Gastroesophageal sphincter (tissue), 4 donors: ENCODE measurements around the gene DHX57. TPM values are rescaled to one million over a fixed set of nuclear protein-coding genes. Genes with fewer than 3 reads are reported as not detected.
"Not testable (repeated sequence)": the region's sequence is repeated elsewhere in the genome, so short reads cannot be mapped to it uniquely, and the experiment has no call there.

ENCODE experiments used
- ATAC-seq: fragments of 150-250 bp; one replicate; pipeline ENCODE4 v1.9.1; 2016; ENCODE audit warnings: mild to moderate bottlenecking, moderate library complexity
- H3K27ac ChIP-seq, 4 donors: fragments of 200-600 bp; sonication (generic) in 3 of 4; 1 replicate in 3 of 4; 2 replicates in 1 of 4; pipeline ENCODE4 v1.5.1; 2016 to 2019
- H3K27me3 ChIP-seq: fragments of 200-600 bp; sonication (generic); one replicate; pipeline ENCODE4 v1.5.1; 2019
- H3K36me3 ChIP-seq, 2 donors: fragments of 200-600 bp; sonication (generic); one replicate each; pipeline ENCODE4 v1.5.1; 2019; ENCODE audit warnings: control low read depth in 1 of 2
- H3K4me1 ChIP-seq, 3 donors: fragments of 200-600 bp; sonication (generic); 1 replicate in 2 of 3; 2 replicates in 1 of 3; pipeline ENCODE4 v1.5.1; 2016 to 2019; ENCODE audit warnings: control low read depth in 2 of 3
- H3K4me3 ChIP-seq, 2 donors: fragments of 200-600 bp; sonication (generic); one replicate each; pipeline ENCODE4 v1.5.1; 2019; ENCODE audit warnings: mild to moderate bottlenecking in 1 of 2, moderate library complexity in 1 of 2
- H3K9me3 ChIP-seq, 3 donors: fragments of 200-600 bp; sonication (generic); one replicate each; pipeline ENCODE4 v1.5.1; 2017 to 2019; ENCODE audit warnings: control low read depth in 2 of 3
- CTCF ChIP-seq, 4 experiments: fragments of 200-600 bp in 2 of 4; fragments of 450-650 bp in 2 of 4; sonication (generic) in 1 of 4; IDR thresholded peaks; one replicate each; pipeline ENCODE4 v1.5.1; 2017 to 2019; ENCODE audit warnings: antibody characterized with exemption in 4 of 4, mild to moderate bottlenecking in 2 of 4, moderate library complexity in 2 of 4
- EP300 ChIP-seq: sonication (generic); formaldehyde crosslinking; IDR thresholded peaks from one replicate; pipeline ENCODE4 v1.6.1; 2017; ENCODE audit warnings: antibody characterized with exemption, mild to moderate bottlenecking
- POLR2A ChIP-seq, 2 donors: fragments of 450-650 bp; IDR thresholded peaks; one replicate each; pipeline ENCODE4 v1.6.1; 2017; ENCODE audit warnings: antibody characterized with exemption in 2 of 2, mild to moderate bottlenecking in 2 of 2, moderate library complexity in 1 of 2
- POLR2AphosphoS5 ChIP-seq: sonication (generic); formaldehyde crosslinking; IDR thresholded peaks from one replicate; pipeline ENCODE4 v1.6.1; 2017; ENCODE audit warnings: antibody characterized with exemption
- WGBS, 2 donors: methylation state at CpG; one replicate each; pipeline ENCODE4 v1.1.5; 2018; ENCODE audit warnings: low coverage in 1 of 2; 5-methylcytosine and 5-hydroxymethylcytosine counted together
- total RNA-seq, 4 donors: library from RNA; depleted of rRNA; stranded (reverse); fragments of >200 nt; gene quantifications; one replicate each; pipeline ENCODE4 v1.1.0, GENCODE V29; 2016

The DHX57 gene
- total RNA-seq, 4 donors from 2014 or later, result 10.9 to 24.1 (median 20.1) TPM

DNA sequence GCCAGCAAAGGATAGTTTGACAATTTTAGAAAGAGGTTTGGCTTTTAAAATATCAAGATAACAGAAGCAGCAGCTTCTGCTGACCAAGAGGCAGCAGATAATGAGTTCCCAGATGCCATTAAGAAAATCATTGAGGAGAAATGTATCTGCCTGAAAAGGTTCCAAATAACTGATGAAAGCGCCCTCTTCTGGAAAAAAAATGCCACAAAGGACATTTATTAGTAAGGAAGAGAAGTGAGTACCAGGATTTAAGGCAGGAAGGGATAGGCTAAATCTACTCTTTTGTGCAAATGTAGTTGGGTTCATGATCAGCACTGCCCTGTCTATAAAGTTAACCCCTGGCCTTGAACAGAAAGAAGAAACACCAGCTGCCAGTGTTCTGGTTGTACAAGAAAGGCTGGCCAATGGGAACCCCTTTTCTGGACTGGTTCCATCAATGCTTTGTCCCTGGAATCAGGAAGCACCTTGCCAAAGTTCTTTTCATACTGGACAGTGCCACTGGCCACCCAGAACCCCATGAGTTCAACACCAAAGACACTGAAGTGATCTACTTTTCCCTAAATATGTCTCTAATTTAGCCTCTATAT, 40.6 kb downstream of the DHX57 start:
- H3K9me3 ChIP-seq, result no peaks in the 10 kb centered on the region
- 62% methylated on average over 1 of the region's 1 CpG; no CpG with 5 or more reads in 1 of the 2 donors for WGBS, 2 donors
- TF ChIP-seq CTCF (IDR thresholded peaks at IDR 0.05) (peak in 1 of 4 experiments; percentile 20), EP300 (no peak)
- ATAC-seq, result no peak
- H3K36me3 ChIP-seq, result peaks cover 0 to 90% of the 10 kb centered on the region in 2 donors
- no peak overlapping the region for H3K27ac ChIP-seq
- no peak overlapping the region for H3K4me3 ChIP-seq
- H3K4me1 ChIP-seq, result no peaks in the 10 kb centered on the region
- no peaks in the 10 kb centered on the region for H3K27me3 ChIP-seq

GRCh38 chr2:38830526-38831159, 45.1 kb downstream of the DHX57 start:
- Histone ChIP-seq H3K4me3 (no peak overlapping the region), H3K9me3 (no peaks in the 10 kb centered on the region), H3K36me3 (peaks cover 0 to 87% of the 10 kb centered on the region in 2 donors), H3K27ac (no peak overlapping the region), H3K4me1 (no peaks in the 10 kb centered on the region), H3K27me3 (no peaks in the 10 kb centered on the region)
- no peak for TF ChIP-seq POLR2A (IDR thresholded peaks at IDR 0.05)
- no peak for TF ChIP-seq EP300
- TF ChIP-seq POLR2AphosphoS5, result no peak
- TF ChIP-seq CTCF (IDR thresholded peaks at IDR 0.05), result no peak
- 82 to 91% methylated on average over 5 of the region's 6 CpGs for WGBS, 2 donors
- ATAC-seq, result no peak

GRCh38 chr2:38829971-38830370, 45.8 kb downstream of the DHX57 start:
- Histone ChIP-seq H3K36me3 (peaks cover 0 to 87% of the 10 kb centered on the region in 2 donors), H3K27me3 (no peaks in the 10 kb centered on the region), H3K27ac (no peak overlapping the region), H3K4me3 (no peak overlapping the region), H3K4me1 (no peaks in the 10 kb centered on the region), H3K9me3 (no peaks in the 10 kb centered on the region)
- ATAC-seq, result no peak
- TF ChIP-seq EP300, result no peak
- no peak for TF ChIP-seq POLR2AphosphoS5
- TF ChIP-seq CTCF (IDR thresholded peaks at IDR 0.05), result no peak
- no peak for TF ChIP-seq POLR2A (IDR thresholded peaks at IDR 0.05)
- WGBS, 2 donors, result 100% methylated on average over 1 of the region's 1 CpG

DNA sequence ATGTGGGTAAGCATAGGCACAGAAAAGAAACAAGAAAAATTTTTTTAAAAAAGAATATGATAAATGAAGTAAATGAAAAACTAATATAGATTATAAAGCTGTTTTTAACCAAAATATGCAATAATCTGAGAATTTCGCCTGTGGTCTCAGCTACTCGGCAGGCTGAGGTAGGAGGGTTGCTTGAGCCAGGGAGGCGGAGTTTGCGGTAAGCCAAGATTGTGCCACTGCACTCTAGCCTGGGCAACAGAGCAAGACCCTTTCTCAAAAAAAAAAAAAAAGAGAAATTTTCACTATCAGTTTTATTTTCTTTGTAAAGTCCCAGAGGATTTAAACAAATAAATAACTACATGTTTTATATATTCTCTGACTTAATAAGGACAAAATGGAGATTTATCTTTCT, 47.3 kb downstream of the DHX57 start:
- ATAC-seq, result no peak
- WGBS, 2 donors, result 67 to 75% methylated on average over 4 of the region's 4 CpGs
- no peak for TF ChIP-seq POLR2AphosphoS5
- no peak for TF ChIP-seq CTCF (IDR thresholded peaks at IDR 0.05)
- TF ChIP-seq POLR2A (IDR thresholded peaks at IDR 0.05), result no peak
- TF ChIP-seq EP300, result no peak
- Histone ChIP-seq H3K27me3 (no peaks in the 10 kb centered on the region), H3K4me1 (no peaks in the 10 kb centered on the region), H3K27ac (no peak overlapping the region), H3K36me3 (peaks cover 0 to 87% of the 10 kb centered on the region in 2 donors), H3K4me3 (no peak overlapping the region), H3K9me3 (no peaks in the 10 kb centered on the region)

- H3K4me1 ChIP-seq, H3K27me3 ChIP-seq, H3K9me3 ChIP-seq, H3K27ac ChIP-seq, H3K4me3 ChIP-seq: not testable (repeated sequence)
- peaks cover 0 to 87% of the 10 kb centered on the region in 2 donors for H3K36me3 ChIP-seq
- peak; percentile 46 for ATAC-seq
- 61 to 90% methylated on average over 7 to 9 of the region's 10 CpGs for WGBS, 2 donors
These were observed 48.1 kb downstream of the DHX57 start for GRCh38 chr2:38827539-38828145.
